ENCODE data around the gene SOCS7. TPM values are rescaled to one million over a fixed set of nuclear protein-coding genes. Genes with fewer than 3 reads are reported as not detected.

Gene SOCS7
- total and polyA plus RNA-seq, 4 donors = 0.74 to 11.0 (median 2.9) TPM

DNA sequence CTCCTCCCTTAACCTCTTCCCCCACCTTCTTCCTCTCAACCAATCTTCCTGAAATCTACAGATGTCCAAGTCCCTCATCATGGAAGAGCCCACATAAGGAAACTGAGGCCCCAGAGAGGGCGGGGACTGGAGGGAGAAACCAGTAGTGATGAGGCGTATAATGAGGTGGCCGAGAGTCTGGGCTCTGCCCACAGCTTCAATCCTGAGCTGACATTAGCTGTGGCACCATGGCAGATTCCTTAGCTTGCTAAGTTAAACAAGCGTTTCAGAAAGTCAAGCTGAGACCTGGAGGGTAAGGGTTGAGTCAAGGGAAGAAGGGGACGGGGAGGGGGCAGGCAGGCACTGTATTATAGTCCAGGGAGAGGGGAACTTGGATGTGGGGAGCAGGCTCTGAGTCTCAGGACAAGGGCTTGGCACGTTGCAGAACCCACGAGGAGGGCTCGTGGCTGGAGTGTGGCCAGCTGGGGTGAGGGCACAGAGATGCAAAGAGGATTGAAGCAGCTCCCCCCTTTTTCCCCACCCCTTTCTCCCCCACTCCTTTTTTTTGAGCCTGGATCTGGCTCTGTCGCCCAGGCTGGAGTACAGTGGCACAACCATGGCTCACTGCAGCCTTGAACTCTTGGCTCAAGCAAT, 89.9 kb downstream of the SOCS7 start:
- DNase-seq (ENCODE audit: low spot score) = no peak
- WGBS = 76% methylated on average over 9 of the region's 9 CpGs
- no peaks in the 10 kb centered on the region for H3K4me1 ChIP-seq (ENCODE audit: control insufficient read depth in 4 of 4, insufficient read depth in 4 of 4, low read length in 3 of 4)
- no peaks in the 10 kb centered on the region for H3K36me3 ChIP-seq (ENCODE audit: control insufficient read depth in 4 of 4, insufficient read depth in 3 of 4, low read depth in 1 of 4, low read length in 3 of 4)
- TF ChIP-seq GABPA (IDR thresholded peaks at IDR 0.05 in 1 of 2, conservative IDR thresholded peaks at IDR 0.05 in 1 of 2) (no peak), TAF1 (conservative IDR thresholded peaks at IDR 0.05) (no peak), HNF4A (conservative IDR thresholded peaks at IDR 0.05) (no peak), JUND (IDR thresholded peaks at IDR 0.05) (no peak), NR2F2 (IDR thresholded peaks at IDR 0.05) (no peak), FOXA1 (IDR thresholded peaks at IDR 0.05) (no peak), EGR1 (IDR thresholded peaks at IDR 0.05; ENCODE audit: low read depth in 2 of 2) (no peak), HNF4G (IDR thresholded peaks at IDR 0.05) (no peak), FOXA2 (IDR thresholded peaks at IDR 0.05) (no peak), SP1 (IDR thresholded peaks at IDR 0.05) (no peak), YY1 (IDR thresholded peaks at IDR 0.05) (no peak), RXRA (IDR thresholded peaks at IDR 0.05) (no peak)
- TF ChIP-seq, protein P1, sequence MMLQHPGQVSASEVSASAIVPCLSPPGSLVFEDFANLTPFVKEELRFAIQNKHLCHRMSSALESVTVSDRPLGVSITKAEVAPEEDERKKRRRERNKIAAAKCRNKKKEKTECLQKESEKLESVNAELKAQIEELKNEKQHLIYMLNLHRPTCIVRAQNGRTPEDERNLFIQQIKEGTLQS (IDR thresholded peaks at IDR 0.05) = no peak
- TF ChIP-seq, protein P2, sequence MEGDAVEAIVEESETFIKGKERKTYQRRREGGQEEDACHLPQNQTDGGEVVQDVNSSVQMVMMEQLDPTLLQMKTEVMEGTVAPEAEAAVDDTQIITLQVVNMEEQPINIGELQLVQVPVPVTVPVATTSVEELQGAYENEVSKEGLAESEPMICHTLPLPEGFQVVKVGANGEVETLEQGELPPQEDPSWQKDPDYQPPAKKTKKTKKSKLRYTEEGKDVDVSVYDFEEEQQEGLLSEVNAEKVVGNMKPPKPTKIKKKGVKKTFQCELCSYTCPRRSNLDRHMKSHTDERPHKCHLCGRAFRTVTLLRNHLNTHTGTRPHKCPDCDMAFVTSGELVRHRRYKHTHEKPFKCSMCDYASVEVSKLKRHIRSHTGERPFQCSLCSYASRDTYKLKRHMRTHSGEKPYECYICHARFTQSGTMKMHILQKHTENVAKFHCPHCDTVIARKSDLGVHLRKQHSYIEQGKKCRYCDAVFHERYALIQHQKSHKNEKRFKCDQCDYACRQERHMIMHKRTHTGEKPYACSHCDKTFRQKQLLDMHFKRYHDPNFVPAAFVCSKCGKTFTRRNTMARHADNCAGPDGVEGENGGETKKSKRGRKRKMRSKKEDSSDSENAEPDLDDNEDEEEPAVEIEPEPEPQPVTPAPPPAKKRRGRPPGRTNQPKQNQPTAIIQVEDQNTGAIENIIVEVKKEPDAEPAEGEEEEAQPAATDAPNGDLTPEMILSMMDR (IDR thresholded peaks at IDR 0.05; ENCODE audit: low read depth, low read length, missing input control) = no peak
- TF ChIP-seq, protein P3, sequence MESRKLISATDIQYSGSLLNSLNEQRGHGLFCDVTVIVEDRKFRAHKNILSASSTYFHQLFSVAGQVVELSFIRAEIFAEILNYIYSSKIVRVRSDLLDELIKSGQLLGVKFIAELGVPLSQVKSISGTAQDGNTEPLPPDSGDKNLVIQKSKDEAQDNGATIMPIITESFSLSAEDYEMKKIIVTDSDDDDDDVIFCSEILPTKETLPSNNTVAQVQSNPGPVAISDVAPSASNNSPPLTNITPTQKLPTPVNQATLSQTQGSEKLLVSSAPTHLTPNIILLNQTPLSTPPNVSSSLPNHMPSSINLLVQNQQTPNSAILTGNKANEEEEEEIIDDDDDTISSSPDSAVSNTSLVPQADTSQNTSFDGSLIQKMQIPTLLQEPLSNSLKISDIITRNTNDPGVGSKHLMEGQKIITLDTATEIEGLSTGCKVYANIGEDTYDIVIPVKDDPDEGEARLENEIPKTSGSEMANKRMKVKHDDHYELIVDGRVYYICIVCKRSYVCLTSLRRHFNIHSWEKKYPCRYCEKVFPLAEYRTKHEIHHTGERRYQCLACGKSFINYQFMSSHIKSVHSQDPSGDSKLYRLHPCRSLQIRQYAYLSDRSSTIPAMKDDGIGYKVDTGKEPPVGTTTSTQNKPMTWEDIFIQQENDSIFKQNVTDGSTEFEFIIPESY (IDR thresholded peaks at IDR 0.05) = no peak
- TF ChIP-seq, protein P4, sequence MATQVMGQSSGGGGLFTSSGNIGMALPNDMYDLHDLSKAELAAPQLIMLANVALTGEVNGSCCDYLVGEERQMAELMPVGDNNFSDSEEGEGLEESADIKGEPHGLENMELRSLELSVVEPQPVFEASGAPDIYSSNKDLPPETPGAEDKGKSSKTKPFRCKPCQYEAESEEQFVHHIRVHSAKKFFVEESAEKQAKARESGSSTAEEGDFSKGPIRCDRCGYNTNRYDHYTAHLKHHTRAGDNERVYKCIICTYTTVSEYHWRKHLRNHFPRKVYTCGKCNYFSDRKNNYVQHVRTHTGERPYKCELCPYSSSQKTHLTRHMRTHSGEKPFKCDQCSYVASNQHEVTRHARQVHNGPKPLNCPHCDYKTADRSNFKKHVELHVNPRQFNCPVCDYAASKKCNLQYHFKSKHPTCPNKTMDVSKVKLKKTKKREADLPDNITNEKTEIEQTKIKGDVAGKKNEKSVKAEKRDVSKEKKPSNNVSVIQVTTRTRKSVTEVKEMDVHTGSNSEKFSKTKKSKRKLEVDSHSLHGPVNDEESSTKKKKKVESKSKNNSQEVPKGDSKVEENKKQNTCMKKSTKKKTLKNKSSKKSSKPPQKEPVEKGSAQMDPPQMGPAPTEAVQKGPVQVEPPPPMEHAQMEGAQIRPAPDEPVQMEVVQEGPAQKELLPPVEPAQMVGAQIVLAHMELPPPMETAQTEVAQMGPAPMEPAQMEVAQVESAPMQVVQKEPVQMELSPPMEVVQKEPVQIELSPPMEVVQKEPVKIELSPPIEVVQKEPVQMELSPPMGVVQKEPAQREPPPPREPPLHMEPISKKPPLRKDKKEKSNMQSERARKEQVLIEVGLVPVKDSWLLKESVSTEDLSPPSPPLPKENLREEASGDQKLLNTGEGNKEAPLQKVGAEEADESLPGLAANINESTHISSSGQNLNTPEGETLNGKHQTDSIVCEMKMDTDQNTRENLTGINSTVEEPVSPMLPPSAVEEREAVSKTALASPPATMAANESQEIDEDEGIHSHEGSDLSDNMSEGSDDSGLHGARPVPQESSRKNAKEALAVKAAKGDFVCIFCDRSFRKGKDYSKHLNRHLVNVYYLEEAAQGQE (IDR thresholded peaks at IDR 0.05) = no peak
- TF ChIP-seq, protein P5, sequence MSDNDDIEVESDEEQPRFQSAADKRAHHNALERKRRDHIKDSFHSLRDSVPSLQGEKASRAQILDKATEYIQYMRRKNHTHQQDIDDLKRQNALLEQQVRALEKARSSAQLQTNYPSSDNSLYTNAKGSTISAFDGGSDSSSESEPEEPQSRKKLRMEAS (IDR thresholded peaks at IDR 0.05) = no peak
- no peaks in the 10 kb centered on the region for H3K9me3 ChIP-seq (ENCODE audit: control insufficient read depth in 4 of 4, low read length in 3 of 4)
- H3K9ac ChIP-seq (ENCODE audit: low read depth in 1 of 2, low read length in 2 of 2) = no peak overlapping the region
- H3K27ac ChIP-seq (ENCODE audit: low read depth in 1 of 2, low read length in 2 of 2) = no peak overlapping the region
- H3K27me3 ChIP-seq (ENCODE audit: control insufficient read depth in 4 of 4, insufficient read depth in 4 of 4, low read length in 3 of 4) = no peaks in the 10 kb centered on the region
- H3K4me3 ChIP-seq (ENCODE audit: low read depth in 1 of 3, low read length in 3 of 3) = no peak overlapping the region
